HEK293 (cell line): ENCODE measurements around the gene MZT2A.
"Not testable (repeated sequence)": the region's sequence is repeated elsewhere in the genome, so short reads cannot be mapped to it uniquely, and the experiment has no call there.

Experiments used
- CTCF ChIP-seq: fragments of 450-650 bp; formaldehyde crosslinking; IDR thresholded peaks from 2 replicates; pipeline ENCODE4 v1.5.1; 2016; ENCODE audit warnings: missing biosample characterization, missing genetic modification characterization
- OSR2 ChIP-seq: fragments of 450-650 bp; formaldehyde crosslinking; IDR thresholded peaks from 2 replicates; pipeline ENCODE4 v1.5.1; 2016; ENCODE audit warnings: missing biosample characterization, missing genetic modification characterization
- YY1 ChIP-seq: fragments of 450-650 bp; formaldehyde crosslinking; IDR thresholded peaks from 2 replicates; pipeline ENCODE4 v1.5.1; 2018; ENCODE audit warnings: missing biosample characterization, missing genetic modification characterization
- ZNF114 ChIP-seq: fragments of 450-650 bp; formaldehyde crosslinking; IDR thresholded peaks from 2 replicates; pipeline ENCODE4 v1.5.0; 2017; ENCODE audit warnings: missing biosample characterization, missing genetic modification characterization
- ZNF133 ChIP-seq: fragments of 450-650 bp; formaldehyde crosslinking; IDR thresholded peaks from 2 replicates; pipeline ENCODE4 v1.5.1; 2016; ENCODE audit warnings: missing biosample characterization, missing genetic modification characterization
- ZNF148 ChIP-seq: fragments of 450-650 bp; formaldehyde crosslinking; IDR thresholded peaks from 2 replicates; pipeline ENCODE4 v1.5.0; 2017; ENCODE audit warnings: missing biosample characterization, missing genetic modification characterization, borderline replicate concordance
- ZNF16 ChIP-seq: fragments of 450-650 bp; formaldehyde crosslinking; IDR thresholded peaks from 2 replicates; pipeline ENCODE4 v1.5.1; 2016; ENCODE audit warnings: low read depth, missing biosample characterization, missing genetic modification characterization
- ZNF18 ChIP-seq: fragments of 450-650 bp; formaldehyde crosslinking; IDR thresholded peaks from 2 replicates; pipeline ENCODE4 v1.5.1; 2016; ENCODE audit warnings: missing biosample characterization, missing genetic modification characterization
- ZNF639 ChIP-seq: fragments of 450-650 bp; formaldehyde crosslinking; IDR thresholded peaks from 2 replicates; pipeline ENCODE4 v1.5.1; 2016; ENCODE audit warnings: missing biosample characterization, missing genetic modification characterization
- ZNF670 ChIP-seq: fragments of 450-650 bp; formaldehyde crosslinking; IDR thresholded peaks from 2 replicates; pipeline ENCODE4 v1.5.1; 2016; ENCODE audit warnings: missing biosample characterization, missing genetic modification characterization, low read depth
- TF ChIP-seq, protein P1 (sequence below): IDR thresholded peaks from 2 replicates; pipeline ENCODE4 v1.6.1; 2011; ENCODE audit warnings: mild to moderate bottlenecking, low read depth, low read length, borderline replicate concordance

DNA sequence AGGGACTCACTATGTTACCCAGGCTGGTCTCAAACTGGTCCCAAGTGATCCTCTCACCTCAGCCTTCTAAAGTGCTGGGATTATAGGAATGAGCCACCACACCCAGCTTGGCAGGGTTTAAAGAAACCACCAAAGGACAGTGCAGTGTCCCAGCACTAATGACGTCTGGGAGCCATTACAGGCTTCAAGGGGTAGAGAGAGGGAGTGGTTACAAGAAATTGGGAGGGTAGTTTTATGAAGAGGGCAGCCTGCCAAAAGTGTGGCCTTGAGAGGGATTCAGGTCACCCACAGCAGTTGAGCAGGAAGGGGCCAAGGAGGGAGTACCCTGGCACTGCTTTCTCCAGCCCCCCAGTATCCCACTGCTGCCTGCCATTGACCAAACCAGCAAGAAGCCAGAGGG, 15.0 kb downstream of the MZT2A start:
- not testable (repeated sequence) for TF ChIP-seq ZNF133 (tag by site-specific recombination); OSR2 (tag by site-specific recombination); ZNF16 (tag by site-specific recombination); ZNF18 (tag by site-specific recombination); CTCF (tag by site-specific recombination); ZNF148 (tag by site-specific recombination); YY1; ZNF639 (tag by site-specific recombination); ZNF114 (tag by site-specific recombination); ZNF670
- TF ChIP-seq, protein P1, sequence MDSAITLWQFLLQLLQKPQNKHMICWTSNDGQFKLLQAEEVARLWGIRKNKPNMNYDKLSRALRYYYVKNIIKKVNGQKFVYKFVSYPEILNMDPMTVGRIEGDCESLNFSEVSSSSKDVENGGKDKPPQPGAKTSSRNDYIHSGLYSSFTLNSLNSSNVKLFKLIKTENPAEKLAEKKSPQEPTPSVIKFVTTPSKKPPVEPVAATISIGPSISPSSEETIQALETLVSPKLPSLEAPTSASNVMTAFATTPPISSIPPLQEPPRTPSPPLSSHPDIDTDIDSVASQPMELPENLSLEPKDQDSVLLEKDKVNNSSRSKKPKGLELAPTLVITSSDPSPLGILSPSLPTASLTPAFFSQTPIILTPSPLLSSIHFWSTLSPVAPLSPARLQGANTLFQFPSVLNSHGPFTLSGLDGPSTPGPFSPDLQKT, result not testable (repeated sequence)
